LoVo (cell line): ENCODE data around the gene EBF3.

Source experiments
- DNase-seq: peaks from one replicate; pipeline ENCODE4 v3.0.0-alpha.2; 2016; ENCODE audit warnings: low spot score

EBF3 gene

DNA sequence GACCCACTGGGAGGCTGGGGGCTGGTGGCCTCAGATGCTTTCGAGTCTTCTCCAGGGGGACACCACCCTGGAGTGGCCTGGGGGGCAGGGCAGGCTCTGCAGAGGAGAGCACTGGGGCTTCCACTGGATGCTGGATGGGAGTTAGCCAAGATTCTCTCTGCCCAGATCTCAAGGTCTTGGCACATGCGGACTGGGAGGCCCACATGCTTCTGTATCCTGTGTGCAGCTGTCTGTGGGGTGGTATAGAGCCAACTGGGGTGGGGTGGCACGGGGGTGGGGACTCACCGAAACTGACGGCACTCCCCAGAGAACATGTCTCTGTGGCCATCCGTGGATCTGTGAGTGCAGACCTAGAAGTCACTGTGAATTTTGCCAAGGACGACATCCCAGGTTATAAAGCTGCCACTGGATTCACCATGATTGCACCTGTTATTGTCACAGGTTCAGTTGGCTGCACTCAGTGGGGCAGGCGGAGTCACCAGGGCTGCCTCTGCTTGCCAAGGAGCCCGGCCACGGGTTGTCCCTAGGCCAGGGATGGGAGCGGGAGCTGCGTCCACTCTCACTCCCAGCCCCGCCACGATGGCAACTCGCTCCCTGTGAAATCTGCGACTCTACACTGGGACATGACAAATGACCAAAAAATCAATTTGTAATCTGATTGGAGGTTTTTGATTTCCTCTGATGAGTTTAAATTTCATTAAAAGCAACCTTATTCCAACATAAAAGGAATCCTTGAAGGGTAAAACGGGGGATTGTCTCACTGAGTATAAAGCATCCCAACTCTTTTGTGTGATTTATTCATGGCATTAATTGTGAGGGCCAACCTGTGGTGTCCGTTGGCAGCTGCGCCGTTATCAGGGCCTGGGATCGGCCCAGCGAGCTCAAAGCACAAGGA is 131.3 kb downstream of the EBF3 start:
- DNase-seq = no peak

DNA sequence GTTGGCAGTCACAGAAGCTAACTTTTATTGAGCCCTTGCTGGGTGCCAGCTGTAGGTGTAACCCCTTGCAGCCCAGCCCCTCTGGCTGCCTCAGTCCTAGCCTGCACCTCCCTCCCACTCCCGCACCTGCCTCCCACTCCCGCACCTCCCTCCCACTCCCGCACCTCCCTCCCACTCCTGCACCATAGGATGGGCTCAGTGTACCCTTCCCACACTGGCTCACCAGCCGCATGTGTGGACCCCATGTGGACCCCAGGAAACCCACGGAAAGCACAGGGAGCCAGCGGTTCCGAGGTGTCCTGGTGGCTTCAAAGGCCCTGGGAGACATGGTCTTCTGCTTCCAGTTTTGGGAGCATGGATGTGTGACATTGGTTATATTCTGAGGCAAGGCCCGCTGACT is 132.9 kb downstream of the EBF3 start:
- no peak for DNase-seq

DNA sequence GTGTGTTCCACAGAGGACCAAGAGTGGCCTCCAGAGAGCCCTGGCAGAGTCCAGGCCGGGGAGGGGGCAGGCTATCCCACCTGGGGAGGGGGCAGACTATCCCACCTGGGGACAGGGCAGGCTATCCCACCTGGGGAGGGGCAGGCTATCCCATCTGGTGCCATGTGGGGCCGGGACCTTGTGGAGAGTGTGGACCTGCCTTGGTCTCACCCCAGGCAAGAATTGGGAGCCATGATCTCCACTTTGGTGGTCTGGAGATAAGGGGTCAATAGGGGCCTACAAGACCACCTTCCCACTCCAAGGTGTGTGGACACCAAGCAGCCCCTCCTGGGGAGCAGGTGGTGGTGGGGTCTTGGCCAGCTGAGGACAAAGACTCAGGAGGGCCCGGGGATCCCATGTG is 138.2 kb downstream of the EBF3 start:
- DNase-seq = no peak

DNA sequence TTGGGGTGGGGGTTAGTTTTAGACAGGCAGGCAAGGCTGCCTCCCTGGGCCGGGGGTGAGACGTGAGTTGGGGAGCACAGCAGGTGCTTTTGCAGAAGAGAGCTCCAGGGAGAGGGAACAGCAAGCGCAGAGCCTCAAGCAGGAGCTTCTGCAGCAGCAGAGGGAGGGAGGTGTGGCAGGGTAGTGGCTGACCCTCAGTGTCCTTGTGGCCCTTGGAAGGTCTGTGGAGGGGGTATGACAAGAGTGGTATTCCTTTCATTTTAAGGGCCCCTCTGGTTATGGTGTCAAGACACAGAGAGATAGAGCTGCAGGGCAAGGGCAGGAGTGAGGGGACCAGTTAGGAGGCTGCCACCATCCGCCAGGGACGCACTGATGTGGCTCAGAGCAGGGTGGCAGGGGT is 138.9 kb downstream of the EBF3 start:
- no peak for DNase-seq

DNA sequence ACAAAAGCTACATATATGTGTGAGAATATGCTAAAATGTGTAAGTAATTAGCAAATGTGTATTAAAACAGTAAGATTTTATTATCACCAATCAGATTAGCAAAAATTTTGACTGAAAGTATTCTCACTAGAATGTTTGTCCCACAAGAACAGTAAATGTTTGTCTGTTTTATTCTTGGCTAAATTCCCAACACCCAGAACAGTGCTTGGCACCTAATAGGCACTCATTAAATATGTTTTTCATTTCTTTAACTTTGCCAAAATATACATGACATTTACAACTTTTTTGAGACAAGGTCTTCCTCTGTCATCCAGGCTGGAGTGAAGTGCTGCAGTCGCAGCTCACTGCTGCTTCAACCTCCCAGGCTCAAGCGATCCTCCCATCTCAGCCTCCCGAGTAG is 143.6 kb downstream of the EBF3 start:
- DNase-seq = no peak

DNA sequence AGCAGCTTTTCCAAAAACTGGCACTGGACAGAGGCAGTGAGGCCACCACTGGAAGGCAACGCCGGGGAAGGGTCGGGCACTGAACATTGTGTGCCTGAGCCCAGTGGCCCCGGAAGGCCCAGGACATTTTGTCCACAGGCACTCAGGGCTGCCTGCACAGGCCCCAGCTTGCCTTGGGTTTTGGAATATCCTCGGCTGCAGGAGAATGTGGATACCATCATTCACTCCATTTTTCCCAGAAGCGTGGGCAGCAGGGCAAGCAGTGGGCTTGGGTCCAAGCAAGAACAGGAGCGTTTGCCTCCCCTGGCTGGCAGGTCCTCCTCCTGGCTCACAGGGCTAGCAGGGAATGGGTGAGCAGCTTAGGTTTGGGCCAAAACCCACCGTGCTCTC is 147.4 kb downstream of the EBF3 start:
- DNase-seq = no peak

DNA sequence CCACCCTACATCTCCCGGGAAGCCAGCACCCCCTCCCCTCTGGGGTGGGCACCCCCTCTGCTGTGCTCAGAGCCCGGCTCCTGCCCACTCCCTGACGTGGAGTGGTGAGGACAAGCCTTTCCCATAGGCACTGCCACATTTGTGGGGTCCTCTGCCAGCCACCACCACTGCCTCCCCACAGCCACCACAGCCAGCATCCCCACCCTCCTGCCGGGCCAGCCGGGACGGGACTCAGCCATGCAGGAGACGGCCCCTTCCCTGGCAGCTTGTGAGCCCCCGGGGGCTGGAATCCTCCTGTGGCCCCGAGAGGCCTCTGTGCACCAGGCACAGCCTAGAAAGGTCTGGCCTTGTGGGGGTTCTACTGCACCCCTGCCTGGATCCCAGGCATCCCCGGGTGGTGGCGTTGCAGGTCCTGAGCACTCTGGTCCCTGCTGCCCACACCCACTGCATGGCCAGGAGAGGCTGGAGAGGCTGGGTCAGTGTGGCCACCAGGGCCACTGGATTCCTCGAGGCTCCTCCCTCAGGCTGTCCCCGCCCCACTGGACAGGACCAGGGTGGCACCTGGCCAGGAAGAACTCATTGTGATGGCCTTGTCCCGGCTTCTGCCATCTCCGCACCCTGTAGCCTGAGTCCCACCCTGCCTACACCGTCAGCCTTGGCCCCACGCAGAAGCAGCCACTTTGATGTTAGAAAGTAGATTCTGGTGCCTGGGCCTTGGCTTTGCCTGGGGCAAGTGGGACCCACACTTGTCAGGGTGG is 148.0 kb downstream of the EBF3 start:
- no peak for DNase-seq

DNA sequence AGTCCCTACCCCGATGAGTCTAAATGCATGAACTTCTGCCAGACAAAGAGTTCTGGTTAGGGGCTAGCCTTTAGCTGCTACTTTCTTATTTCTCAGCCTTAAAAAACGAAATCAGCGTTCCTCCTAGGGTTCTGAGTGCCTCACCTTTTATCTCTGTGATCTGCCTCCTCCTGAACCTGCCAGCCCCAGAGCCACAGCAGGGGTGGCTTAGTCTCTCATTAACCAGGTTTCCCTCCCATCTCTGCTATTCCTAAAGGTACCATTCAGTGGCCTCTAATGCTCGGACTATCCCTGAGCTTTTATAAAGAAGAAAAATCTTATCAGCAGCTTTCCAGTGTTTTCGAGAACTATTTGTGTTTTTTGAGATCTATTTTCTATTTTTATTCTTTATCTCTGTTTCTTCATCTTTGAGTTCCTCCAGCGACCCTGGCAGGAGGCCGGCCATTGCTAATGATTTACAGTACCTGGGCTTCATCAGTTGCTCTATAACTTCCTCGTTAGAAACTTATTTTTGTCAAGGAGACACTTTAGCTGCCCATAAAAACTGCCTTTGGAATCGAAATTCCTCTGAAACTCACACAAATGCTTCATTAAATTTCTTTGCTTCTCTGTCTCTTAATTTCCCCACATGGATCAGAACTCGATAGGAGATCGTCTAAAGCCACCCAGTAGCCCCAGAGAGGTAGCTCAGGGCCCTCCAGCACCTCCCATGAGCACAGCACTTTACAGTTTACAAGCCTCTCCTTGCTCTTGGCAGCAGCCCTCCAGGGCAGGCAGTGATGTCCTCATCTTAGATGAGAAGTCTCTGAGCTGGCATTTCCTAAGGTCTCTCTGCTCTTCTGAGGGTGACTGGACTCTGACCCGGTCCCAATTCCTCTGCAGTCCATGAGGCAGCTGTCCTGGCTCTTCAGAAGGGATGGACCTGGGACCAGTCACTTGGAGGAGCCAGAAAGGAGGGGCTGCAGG is 149.1 kb downstream of the EBF3 start:
- DNase-seq = no peak

DNA sequence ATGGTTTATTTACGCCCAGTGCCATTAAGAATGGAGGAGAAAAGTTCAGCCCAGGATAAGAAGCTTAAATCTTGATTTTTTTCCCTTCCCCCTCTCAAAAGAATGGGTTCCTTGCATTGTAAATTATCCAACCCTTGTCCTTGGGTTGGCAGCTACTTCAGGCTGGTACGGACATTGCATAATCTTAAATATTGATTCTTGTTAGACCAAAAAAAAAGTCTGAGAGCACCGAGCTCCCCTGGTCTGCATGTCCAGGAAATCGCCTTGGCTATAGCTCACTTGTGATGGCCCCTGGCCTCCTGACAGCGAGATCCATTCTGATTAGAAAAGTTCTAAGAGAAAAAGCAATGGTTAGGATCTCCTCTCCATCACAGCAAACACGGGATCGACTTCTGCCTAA is 151.7 kb downstream of the EBF3 start:
- DNase-seq = no peak

DNA sequence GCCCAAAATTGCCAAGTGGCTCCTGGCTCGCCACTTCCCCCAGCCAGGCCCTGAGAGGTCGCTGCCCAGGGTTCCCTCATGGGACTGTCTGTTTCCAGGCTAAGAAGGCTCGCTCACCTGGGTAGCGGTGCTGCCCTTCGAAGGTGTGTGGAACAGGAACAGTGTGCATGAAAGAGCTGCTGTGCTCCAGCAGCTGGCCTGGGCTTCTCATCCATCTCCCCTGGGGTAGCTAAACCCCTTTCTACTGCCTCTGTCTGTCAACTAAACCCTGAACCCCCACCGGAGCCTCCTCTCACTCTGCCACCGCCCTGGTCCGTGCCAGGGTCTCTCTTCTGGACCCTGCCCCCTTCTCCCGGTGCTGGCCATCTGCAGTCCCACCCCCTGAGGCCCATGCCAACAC is 152.9 kb downstream of the EBF3 start:
- DNase-seq = no peak

DNA sequence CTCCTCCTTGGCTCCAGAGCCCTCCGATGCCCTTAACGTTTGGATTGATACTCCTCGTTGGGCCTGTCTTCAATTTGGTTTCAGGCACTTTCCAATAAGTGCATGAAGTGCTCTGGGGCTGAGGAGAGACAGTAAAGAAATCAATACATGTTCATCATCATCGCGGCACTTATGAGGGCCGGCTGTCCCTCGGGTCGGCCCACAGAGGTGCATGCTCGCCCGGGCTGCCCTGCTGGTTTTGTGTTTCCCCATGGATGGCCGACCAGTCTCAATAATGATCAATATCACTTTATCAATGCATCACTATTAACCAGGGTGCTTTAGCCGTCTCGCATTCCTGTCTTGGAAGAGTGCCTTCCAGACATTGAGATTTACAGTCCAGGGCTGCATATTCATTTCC is 154.2 kb downstream of the EBF3 start:
- no peak for DNase-seq

DNA sequence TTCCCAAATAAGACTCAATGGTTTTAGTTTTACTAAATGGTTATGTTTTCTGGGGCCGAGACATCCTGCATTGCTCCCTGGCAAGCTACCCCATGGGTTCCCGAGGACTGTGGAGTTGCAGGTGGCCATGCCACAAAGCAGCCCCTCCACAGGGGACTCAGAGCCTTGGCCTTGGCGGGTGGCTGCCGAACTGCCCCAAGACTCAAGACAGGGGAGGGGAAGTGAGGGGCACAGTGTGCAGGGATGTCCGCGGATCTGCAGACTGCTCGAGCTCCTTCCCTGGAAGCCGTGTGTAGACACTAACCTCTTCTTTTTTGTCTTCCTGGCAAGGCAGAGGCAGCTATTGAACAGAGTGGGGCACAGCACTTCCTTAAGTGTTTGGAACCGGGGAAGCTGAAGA is 154.6 kb downstream of the EBF3 start:
- no peak for DNase-seq

DNA sequence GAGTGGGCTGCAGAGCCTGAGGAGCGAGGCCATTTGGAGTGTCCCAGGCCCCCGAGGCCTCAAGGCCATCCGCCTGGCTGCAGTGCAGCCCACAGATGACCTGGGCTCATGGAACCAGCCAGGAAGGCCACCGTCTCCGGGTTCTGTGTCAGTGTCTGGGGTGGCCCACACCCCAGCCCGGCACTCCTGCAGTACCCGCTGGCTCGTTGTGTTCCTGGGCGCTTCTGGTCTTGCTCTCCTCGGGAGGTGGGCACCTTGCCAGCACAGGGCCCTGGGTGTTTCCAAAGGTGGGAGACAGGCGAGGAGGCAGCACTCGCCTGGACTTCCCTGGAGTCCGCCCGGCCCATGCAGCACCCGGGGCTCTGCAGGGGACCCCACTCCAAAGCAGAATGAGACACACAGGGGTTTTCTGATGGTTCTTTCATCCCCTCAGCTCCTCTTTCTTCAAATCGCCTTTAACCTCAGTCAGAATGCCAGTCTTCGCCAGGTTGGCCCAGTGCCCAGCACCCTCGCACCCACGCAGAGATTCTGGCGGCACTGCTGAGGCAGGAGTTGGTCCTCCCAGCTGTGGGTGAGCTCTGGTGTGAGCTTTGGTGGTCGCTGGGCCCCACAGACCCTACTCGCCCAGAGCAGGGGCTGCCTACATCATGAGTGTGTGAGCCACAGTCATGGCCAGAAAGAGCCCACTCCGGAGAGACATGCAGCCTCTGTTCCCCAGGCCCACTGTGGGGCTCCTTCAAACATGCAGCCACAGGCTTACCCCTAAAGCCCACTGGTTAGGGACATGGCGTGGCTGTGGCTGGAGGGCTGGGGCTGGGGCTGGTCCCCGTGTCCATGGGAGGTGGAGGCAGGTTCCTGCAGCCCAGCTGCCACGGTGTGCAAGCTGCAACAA is 155.7 kb downstream of the EBF3 start:
- no peak for DNase-seq

DNA sequence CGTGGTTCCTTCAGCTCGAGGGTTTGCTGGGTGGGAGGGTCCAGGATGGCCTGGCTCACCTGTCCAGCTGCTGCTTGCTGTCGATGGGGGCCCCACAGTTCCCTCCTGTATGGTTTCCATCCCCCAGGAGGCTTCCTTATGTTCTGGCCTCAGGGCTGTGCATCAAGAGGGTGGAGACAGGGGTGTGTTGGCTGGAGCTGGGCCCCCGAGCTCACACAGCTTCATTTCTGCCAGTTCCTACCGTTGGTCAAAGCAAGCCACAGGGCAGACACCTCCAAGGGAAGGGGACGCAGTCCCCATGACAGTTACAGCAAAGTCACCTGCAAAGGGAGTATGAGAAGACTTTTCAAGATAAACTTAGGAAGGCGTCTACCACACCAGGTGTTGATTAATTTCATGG is 156.9 kb downstream of the EBF3 start:
- no peak for DNase-seq

DNA sequence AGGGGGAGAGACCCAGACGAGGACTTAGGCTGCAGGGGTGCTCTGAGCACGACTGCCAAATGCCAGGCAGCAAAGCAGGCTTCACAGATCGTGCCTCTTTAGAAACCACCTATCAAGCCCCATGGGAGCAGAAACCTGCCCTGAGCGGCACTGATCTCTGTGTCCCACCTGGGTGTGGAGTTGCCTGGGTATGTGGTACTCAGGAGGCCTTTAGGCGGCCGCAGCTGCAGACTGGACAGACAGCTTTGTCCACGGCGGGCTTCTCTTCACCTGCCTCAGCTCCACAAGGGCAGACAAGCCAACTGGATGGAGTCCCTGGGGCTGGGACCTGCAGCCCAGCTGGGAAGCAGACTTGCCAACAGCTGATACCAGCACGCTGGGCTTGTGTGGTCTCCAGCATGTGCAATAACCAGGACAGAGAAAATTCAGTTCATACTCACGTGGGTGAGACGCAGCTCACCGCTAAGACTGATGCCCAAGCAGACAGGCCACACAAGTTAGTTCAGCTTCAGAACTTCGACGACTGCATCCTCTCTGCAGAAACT is 163.2 kb downstream of the EBF3 start:
- no peak for DNase-seq

DNA sequence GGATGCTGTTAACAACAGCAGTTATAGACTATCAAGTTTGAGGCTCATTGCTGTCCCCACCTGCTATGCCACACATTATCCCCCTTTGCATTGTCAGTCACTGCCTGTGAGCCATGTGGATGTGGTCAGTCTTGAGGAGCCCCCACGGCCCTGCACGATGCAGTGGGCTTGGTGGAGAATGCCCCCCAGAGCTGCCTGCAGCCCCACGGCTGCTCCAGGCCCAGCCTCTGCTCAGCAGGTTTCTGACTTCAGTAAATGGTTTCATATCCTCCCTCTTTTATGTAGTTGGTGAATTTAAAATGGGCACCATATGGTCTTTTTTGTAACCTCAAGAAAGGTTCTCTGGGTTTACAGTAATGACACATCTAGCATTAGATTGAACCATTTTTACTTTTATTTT is 164.1 kb downstream of the EBF3 start:
- DNase-seq = no peak

DNA sequence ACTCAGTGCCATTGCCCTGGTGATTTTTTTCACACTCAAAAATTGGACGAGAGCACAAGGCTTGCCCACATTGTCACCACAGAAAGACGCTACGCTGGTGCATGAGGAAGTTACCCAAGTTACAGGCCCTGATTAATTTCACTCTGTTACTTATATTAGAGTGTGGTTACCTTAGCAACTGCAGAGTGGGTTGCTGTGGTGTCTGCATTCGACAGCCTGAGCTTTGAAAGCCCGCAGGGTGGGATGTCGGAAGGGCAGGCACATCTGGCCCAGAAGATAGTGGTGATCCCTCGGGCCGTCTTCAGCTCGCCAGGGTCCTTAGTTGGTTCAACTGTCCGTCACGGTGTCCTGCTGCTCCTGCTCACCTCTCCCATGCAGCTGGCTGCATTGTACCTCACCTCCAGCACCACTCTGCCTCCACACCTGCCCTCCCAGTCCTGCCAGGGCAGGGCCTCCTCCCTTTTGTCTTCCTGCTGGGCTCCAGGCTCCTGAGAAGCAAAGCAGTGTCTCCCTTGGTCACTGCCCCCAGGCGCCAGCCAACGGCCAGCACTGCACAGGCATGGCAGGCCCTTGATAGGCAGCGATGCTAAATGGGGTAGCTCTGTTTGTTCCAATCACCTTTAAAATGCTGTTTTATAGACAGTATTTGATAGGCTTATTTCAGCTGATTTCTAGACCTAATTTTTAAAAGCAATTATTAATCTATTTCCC is 167.2 kb downstream of the EBF3 start:
- DNase-seq = no peak

DNA sequence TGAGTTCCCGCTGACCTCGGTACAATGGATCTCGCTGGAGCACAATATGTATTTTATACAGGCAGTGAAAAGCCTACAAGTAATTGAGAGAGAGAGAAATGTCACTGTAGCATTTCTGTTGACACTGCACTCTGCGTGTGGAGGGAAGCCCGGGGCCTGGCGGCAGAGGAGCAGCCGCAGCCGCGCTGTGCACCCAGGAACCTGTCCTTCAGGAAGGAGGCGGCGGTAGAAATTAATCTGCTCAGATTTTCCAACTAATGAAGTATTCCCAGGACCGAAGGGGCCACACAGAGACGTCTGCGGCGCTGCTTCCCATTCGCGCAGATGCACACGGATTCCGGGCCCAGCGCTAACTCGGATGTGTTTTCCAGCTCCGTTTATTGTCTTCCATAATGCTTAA is 170.1 kb downstream of the EBF3 start:
- DNase-seq = no peak

DNA sequence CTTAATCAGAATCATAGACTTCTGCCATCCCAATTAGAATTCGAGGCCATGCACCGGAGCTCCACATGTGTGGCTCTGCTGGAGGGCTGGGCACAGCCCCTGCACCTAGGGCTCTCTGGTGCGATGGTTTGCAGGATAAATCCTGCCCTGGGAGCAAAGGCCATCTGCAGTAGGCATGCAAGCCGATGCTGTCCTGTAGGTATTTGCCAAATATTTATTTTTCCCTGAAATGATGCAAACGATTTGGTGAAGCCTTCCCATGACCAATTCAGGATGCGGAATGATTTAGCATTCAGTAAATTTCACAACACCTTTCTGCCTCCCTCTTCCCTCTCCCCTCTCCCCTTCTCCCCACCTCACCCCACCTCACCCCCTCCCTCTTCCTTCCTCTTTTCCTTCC is 170.6 kb downstream of the EBF3 start:
- DNase-seq = no peak

DNA sequence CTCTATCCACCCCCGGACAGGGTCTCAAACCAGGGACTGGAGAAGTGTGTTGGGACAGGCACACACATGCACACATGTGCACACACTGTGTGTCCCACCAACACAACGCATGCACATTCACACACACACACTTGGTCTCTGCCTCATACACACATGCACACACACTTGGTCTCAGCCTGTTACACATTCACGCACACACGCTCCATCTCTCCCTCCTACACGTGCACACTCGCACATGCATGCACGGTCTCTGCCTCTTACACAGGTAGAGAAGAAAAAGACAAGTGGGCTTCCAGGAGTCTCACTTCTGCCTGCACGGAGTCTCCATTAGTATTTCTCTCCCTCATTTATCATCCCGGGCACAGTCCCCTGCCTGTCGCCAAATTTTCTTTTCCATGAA is 171.2 kb downstream of the EBF3 start:
- no peak for DNase-seq
